ENCODE data around the gene RGS18. TPM values are rescaled to one million over a fixed set of nuclear protein-coding genes. Genes with fewer than 3 reads are reported as not detected.

RGS18 gene
- total RNA-seq, 1 experiment from 2014 or later = not detected

GRCh38 chr1:192131914-192132313 lies 26.3 kb upstream of the RGS18 start:
- no peak for DNase-seq
- POLR2A ChIA-PET (ENCODE audit: unreplicated experiment) = no interaction called here
- H3K4me1 ChIP-seq (ENCODE audit: insufficient read depth, low read length) = no peaks in the 10 kb centered on the region

GRCh38 chr1:192133350-192133926 lies 24.8 kb upstream of the RGS18 start:
- Histone ChIP-seq H4K20me1 (ENCODE audit: low read length) (no peaks in the 10 kb centered on the region), H2AFZ (ENCODE audit: low read length) (no peak overlapping the region), H3K9me3 (ENCODE audit: low read length) (no peaks in the 10 kb centered on the region), H3K9me2 (replicated peaks; ENCODE audit: low read length) (no peaks in the 10 kb centered on the region), H3K27me3 (ENCODE audit: low read length) (no peaks in the 10 kb centered on the region), H3K4me2 (ENCODE audit: low read length) (no peak overlapping the region), H3K36me3 (ENCODE audit: low read depth, low read length) (no peaks in the 10 kb centered on the region), H3K4me1 (ENCODE audit: insufficient read depth, low read length) (no peaks in the 10 kb centered on the region), H3F3A (ENCODE audit: low read length, unreplicated experiment) (no peaks in the 10 kb centered on the region), H3K27ac (ENCODE audit: low read length) (no peak overlapping the region), H3K9ac (ENCODE audit: low read length) (no peak overlapping the region), H3K79me2 (ENCODE audit: low read length) (no peaks in the 10 kb centered on the region), H3K4me3 (ENCODE audit: low read length) (no peak overlapping the region)
- TF ChIP-seq EZH2phosphoT487 (IDR thresholded peaks at IDR 0.05; ENCODE audit: borderline replicate concordance, low read length) (no peak), CTCF (conservative IDR thresholded peaks at IDR 0.05; ENCODE audit: low read depth, low read length) (no peak), EZH2 (IDR thresholded peaks at IDR 0.05; ENCODE audit: low read length, unreplicated experiment) (no peak)
- DNase-seq (peak; percentile 36), ATAC-seq (peak; percentile 53)
- intact Hi-C loops (cut with micrococcal nuclease) = no loop called here
- ChIA-PET POLR2A (ENCODE audit: unreplicated experiment) (no interaction called here), CTCF (no interaction called here)
- no TSS peak for BruUV-seq (replicated peaks)

More at GRCh38 chr1:192131914-192132313, 26.3 kb upstream of the RGS18 start:
- H3F3A ChIP-seq (ENCODE audit: low read length, unreplicated experiment) = no peaks in the 10 kb centered on the region
- H3K4me3 ChIP-seq (ENCODE audit: low read length) = no peak overlapping the region
- no peaks in the 10 kb centered on the region for H3K27me3 ChIP-seq (ENCODE audit: low read length)
- H3K9ac ChIP-seq (ENCODE audit: low read length) = no peak overlapping the region
- CTCF ChIA-PET = no interaction called here
- intact Hi-C loops (cut with micrococcal nuclease) = no loop called here
- no peaks in the 10 kb centered on the region for H3K79me2 ChIP-seq (ENCODE audit: low read length)
- BruUV-seq (replicated peaks) = no TSS peak
- no peaks in the 10 kb centered on the region for H4K20me1 ChIP-seq (ENCODE audit: low read length)
- H3K9me2 ChIP-seq (replicated peaks; ENCODE audit: low read length) = no peaks in the 10 kb centered on the region
- TF ChIP-seq CTCF (conservative IDR thresholded peaks at IDR 0.05; ENCODE audit: low read depth, low read length) (no peak), EZH2 (IDR thresholded peaks at IDR 0.05; ENCODE audit: low read length, unreplicated experiment) (no peak), EZH2phosphoT487 (IDR thresholded peaks at IDR 0.05; ENCODE audit: borderline replicate concordance, low read length) (no peak)
- no peak overlapping the region for H3K4me2 ChIP-seq (ENCODE audit: low read length)
- ATAC-seq = no peak
- H3K36me3 ChIP-seq (ENCODE audit: low read depth, low read length) = no peaks in the 10 kb centered on the region
- no peak overlapping the region for H3K27ac ChIP-seq (ENCODE audit: low read length)
- H2AFZ ChIP-seq (ENCODE audit: low read length) = no peak overlapping the region
- no peaks in the 10 kb centered on the region for H3K9me3 ChIP-seq (ENCODE audit: low read length)

- peak; percentile 30 for DNase-seq
- intact Hi-C loops (cut with micrococcal nuclease) = no loop called here
- H4K20me1 ChIP-seq (ENCODE audit: low read length) = no peaks in the 10 kb centered on the region
- no peak overlapping the region for H3K27ac ChIP-seq (ENCODE audit: low read length)
- no peak overlapping the region for H3K9ac ChIP-seq (ENCODE audit: low read length)
- TF ChIP-seq EZH2phosphoT487 (IDR thresholded peaks at IDR 0.05; ENCODE audit: borderline replicate concordance, low read length) (no peak), EZH2 (IDR thresholded peaks at IDR 0.05; ENCODE audit: low read length, unreplicated experiment) (no peak), CTCF (conservative IDR thresholded peaks at IDR 0.05; ENCODE audit: low read depth, low read length) (no peak)
- no peaks in the 10 kb centered on the region for H3K27me3 ChIP-seq (ENCODE audit: low read length)
- H3K9me3 ChIP-seq (ENCODE audit: low read length) = no peaks in the 10 kb centered on the region
- BruUV-seq (replicated peaks) = no TSS peak
- no peak for ATAC-seq
- ChIA-PET POLR2A (ENCODE audit: unreplicated experiment) (no interaction called here), CTCF (no interaction called here)
- H3K36me3 ChIP-seq (ENCODE audit: low read depth, low read length) = no peaks in the 10 kb centered on the region
- no peaks in the 10 kb centered on the region for H3K9me2 ChIP-seq (replicated peaks; ENCODE audit: low read length)
- no peaks in the 10 kb centered on the region for H3K4me1 ChIP-seq (ENCODE audit: insufficient read depth, low read length)
- no peaks in the 10 kb centered on the region for H3K79me2 ChIP-seq (ENCODE audit: low read length)
- H3K4me2 ChIP-seq (ENCODE audit: low read length) = no peak overlapping the region
- H3F3A ChIP-seq (ENCODE audit: low read length, unreplicated experiment) = no peaks in the 10 kb centered on the region
- H3K4me3 ChIP-seq (ENCODE audit: low read length) = no peak overlapping the region
- no peak overlapping the region for H2AFZ ChIP-seq (ENCODE audit: low read length)
Observed at GRCh38 chr1:192140382-192140781, 17.9 kb upstream of the RGS18 start.

Data from PC-3 (cell line).